ENCODE measurements around the gene MTMR1. TPM values are rescaled to one million over a fixed set of nuclear protein-coding genes. Genes with fewer than 3 reads are reported as not detected.

MTMR1 gene
- total RNA-seq, 4 donors from 2014 or later: 15.0 to 27.7 (median 22.1) TPM

- Histone ChIP-seq H3K9me3 (no peaks in the 10 kb centered on the region), H3K4me3 (no peak overlapping the region), H3K27ac (replicated peaks in 1 of 4) (no peak overlapping the region), H3K27me3 (no peaks in the 10 kb centered on the region), H3K4me1 (peaks cover 0 to 15% (median 13%) of the 10 kb centered on the region in 4 donors), H3K36me3 (no peaks in the 10 kb centered on the region)
- TF ChIP-seq POLR2AphosphoS5 (IDR thresholded peaks at IDR 0.05) (no peak), POLR2A (IDR thresholded peaks at IDR 0.05; ENCODE audit: low read depth) (no peak), CTCF (IDR thresholded peaks at IDR 0.05) (no peak), EP300 (IDR thresholded peaks at IDR 0.05) (no peak)
- 89% methylated on average over 7 of the region's 7 CpGs for WGBS
- intact Hi-C loops (cut with DNase I): no loop called here
- no peak for DNase-seq (ENCODE audit: extremely low spot score)
These were observed 4.4 kb downstream of the MTMR1 start for GRCh38 chrX:150697641-150698040.

- no peak for TF ChIP-seq POLR2AphosphoS5 (IDR thresholded peaks at IDR 0.05)
- no peak for TF ChIP-seq POLR2A (IDR thresholded peaks at IDR 0.05; ENCODE audit: low read depth)
- no peak for TF ChIP-seq EP300 (IDR thresholded peaks at IDR 0.05)
- no peak for TF ChIP-seq CTCF (IDR thresholded peaks at IDR 0.05)
- H3K9me3 ChIP-seq: no peaks in the 10 kb centered on the region
- intact Hi-C loops (cut with DNase I): no loop called here
- DNase-seq (ENCODE audit: extremely low spot score): no peak
- H3K4me1 ChIP-seq: peaks cover 0 to 15% (median 13%) of the 10 kb centered on the region in 4 donors
- no peak overlapping the region for H3K4me3 ChIP-seq
- H3K27me3 ChIP-seq: no peaks in the 10 kb centered on the region
- 52% methylated on average over 2 of the region's 2 CpGs for WGBS
- no peaks in the 10 kb centered on the region for H3K36me3 ChIP-seq
- H3K27ac ChIP-seq (replicated peaks in 1 of 4): no peak overlapping the region
These were observed 5.8 kb downstream of the MTMR1 start for GRCh38 chrX:150698981-150699380.

- no peak for TF ChIP-seq CTCF (IDR thresholded peaks at IDR 0.05)
- TF ChIP-seq EP300 (IDR thresholded peaks at IDR 0.05): no peak
- TF ChIP-seq POLR2A (IDR thresholded peaks at IDR 0.05; ENCODE audit: low read depth): no peak
- no peak for TF ChIP-seq POLR2AphosphoS5 (IDR thresholded peaks at IDR 0.05)
- intact Hi-C loops (cut with DNase I): no loop called here
- DNase-seq (ENCODE audit: extremely low spot score): no peak
- Histone ChIP-seq H3K27me3 (no peaks in the 10 kb centered on the region), H3K36me3 (no peaks in the 10 kb centered on the region), H3K9me3 (no peaks in the 10 kb centered on the region), H3K27ac (replicated peaks in 1 of 4) (no peak overlapping the region), H3K4me1 (peaks cover 0 to 7% (median 3%) of the 10 kb centered on the region in 4 donors), H3K4me3 (no peak overlapping the region)
These were observed 6.9 kb downstream of the MTMR1 start for GRCh38 chrX:150700107-150700506.

GRCh38 chrX:150701377-150701776 lies 8.2 kb downstream of the MTMR1 start:
- intact Hi-C loops (cut with DNase I): no loop called here
- Histone ChIP-seq H3K4me1 (no peaks in the 10 kb centered on the region), H3K27me3 (no peaks in the 10 kb centered on the region), H3K9me3 (no peaks in the 10 kb centered on the region), H3K27ac (replicated peaks in 1 of 4) (no peak overlapping the region), H3K4me3 (no peak overlapping the region), H3K36me3 (no peaks in the 10 kb centered on the region)
- no peak for DNase-seq (ENCODE audit: extremely low spot score)
- 79% methylated on average over 1 of the region's 1 CpG for WGBS
- TF ChIP-seq POLR2A (IDR thresholded peaks at IDR 0.05; ENCODE audit: low read depth) (no peak), POLR2AphosphoS5 (IDR thresholded peaks at IDR 0.05) (no peak), EP300 (IDR thresholded peaks at IDR 0.05) (no peak), CTCF (IDR thresholded peaks at IDR 0.05) (no peak)

GRCh38 chrX:150702966-150703694 lies 9.9 kb downstream of the MTMR1 start:
- no peak for DNase-seq (ENCODE audit: extremely low spot score)
- Histone ChIP-seq H3K36me3 (no peaks in the 10 kb centered on the region), H3K4me1 (no peaks in the 10 kb centered on the region), H3K9me3 (no peaks in the 10 kb centered on the region), H3K4me3 (no peak overlapping the region), H3K27me3 (no peaks in the 10 kb centered on the region), H3K27ac (replicated peaks in 1 of 4) (no peak overlapping the region)
- no peak for TF ChIP-seq POLR2AphosphoS5 (IDR thresholded peaks at IDR 0.05)
- no peak for TF ChIP-seq POLR2A (IDR thresholded peaks at IDR 0.05; ENCODE audit: low read depth)
- TF ChIP-seq EP300 (IDR thresholded peaks at IDR 0.05): no peak
- TF ChIP-seq CTCF (IDR thresholded peaks at IDR 0.05): no peak
- intact Hi-C loops (cut with DNase I): no loop called here
- WGBS: 62% methylated on average over 1 of the region's 1 CpG

All from esophagus muscularis mucosa (tissue), 4 donors.